ENCODE results near the gene LCMT1. TPM values are rescaled to one million over a fixed set of nuclear protein-coding genes. Genes with fewer than 3 reads are reported as not detected.

LCMT1 gene
- total and polyA plus RNA-seq, 2 of the 13 experiments (the other 11 are each of a cell fraction or from before 2014, with no cell fraction given), result 41.2 to 48.7 TPM

DNA sequence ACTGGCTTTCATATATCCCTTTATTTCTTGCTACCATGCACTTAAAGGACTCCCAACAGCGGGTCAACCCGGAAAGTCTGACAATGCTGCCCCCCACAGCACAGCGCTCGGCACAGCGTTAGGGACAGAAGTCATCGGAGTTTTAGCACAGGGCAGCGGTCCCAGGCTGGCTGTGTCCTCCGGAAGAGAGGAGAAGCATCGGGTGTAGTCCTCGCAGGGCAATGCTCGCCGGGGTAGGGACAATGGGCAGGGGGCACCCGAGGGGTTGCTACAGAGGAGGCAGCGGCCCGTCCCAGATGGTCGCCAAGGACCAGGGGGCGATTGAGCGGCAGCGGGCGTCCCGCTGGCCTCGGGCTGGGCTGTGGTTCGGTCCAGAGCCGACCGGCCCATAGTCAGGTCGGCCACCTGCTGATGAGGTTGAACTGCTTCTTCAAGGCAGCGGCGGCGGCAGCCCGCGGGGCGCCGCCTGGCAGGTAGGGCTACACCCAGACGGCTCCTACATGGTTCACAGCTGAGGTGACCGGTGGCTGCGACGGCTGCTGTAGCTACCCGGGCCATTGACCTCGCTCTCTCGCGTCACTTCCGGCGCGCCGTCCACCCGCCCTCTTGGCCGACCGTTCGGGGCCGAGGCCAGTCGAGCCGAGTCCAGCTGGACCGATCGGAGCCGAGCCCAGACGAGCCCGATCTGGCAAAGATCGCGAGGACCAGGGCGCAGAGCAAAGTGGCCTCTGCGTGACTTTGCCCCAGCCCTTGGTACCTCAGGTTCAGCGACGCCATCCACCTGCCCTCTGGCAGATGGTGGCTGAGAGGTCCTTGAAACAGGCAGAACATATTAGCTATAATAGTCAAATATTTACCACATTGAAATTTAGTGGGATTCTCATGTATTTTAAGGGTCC lies 4.7 kb upstream of the LCMT1 start (continued):
- TF ChIP-seq, protein P1, sequence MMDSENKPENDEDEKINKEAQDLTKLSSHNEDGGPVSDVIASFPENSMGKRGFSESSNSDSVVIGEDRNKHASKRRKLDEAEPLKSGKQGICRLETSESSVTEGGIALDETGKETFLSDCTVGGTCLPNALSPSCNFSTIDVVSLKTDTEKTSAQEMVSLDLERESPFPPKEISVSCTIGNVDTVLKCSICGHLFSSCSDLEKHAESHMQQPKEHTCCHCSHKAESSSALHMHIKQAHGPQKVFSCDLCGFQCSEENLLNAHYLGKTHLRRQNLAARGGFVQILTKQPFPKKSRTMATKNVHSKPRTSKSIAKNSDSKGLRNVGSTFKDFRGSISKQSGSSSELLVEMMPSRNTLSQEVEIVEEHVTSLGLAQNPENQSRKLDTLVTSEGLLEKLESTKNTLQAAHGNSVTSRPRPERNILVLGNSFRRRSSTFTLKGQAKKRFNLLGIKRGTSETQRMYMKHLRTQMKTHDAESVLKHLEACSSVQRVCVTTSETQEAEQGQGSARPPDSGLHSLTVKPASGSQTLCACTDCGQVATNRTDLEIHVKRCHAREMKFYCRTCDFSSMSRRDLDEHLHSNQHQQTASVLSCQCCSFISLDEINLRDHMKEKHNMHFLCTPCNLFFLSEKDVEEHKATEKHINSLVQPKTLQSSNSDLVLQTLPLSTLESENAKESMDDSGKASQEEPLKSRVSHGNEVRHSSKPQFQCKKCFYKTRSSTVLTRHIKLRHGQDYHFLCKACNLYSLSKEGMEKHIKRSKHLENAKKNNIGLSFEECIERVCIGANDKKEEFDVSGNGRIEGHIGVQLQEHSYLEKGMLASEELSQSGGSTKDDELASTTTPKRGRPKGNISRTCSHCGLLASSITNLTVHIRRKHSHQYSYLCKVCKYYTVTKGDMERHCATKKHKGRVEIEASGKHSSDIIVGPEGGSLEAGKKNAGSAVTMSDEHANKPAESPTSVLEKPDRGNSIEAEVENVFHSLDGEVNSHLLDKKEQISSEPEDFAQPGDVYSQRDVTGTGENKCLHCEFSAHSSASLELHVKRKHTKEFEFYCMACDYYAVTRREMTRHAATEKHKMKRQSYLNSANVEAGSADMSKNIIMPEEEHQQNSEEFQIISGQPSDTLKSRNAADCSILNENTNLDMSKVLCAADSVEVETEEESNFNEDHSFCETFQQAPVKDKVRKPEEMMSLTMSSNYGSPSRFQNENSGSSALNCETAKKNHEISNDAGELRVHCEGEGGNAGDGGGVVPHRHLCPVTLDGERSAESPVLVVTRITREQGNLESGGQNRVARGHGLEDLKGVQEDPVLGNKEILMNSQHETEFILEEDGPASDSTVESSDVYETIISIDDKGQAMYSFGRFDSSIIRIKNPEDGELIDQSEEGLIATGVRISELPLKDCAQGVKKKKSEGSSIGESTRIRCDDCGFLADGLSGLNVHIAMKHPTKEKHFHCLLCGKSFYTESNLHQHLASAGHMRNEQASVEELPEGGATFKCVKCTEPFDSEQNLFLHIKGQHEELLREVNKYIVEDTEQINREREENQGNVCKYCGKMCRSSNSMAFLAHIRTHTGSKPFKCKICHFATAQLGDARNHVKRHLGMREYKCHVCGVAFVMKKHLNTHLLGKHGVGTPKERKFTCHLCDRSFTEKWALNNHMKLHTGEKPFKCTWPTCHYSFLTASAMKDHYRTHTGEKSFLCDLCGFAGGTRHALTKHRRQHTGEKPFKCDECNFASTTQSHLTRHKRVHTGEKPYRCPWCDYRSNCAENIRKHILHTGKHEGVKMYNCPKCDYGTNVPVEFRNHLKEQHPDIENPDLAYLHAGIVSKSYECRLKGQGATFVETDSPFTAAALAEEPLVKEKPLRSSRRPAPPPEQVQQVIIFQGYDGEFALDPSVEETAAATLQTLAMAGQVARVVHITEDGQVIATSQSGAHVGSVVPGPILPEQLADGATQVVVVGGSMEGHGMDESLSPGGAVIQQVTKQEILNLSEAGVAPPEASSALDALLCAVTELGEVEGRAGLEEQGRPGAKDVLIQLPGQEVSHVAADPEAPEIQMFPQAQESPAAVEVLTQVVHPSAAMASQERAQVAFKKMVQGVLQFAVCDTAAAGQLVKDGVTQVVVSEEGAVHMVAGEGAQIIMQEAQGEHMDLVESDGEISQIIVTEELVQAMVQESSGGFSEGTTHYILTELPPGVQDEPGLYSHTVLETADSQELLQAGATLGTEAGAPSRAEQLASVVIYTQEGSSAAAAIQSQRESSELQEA (CRISPR knock-in tag; IDR thresholded peaks at IDR 0.05; ENCODE audit: not compliant biosample characterization), result peak; percentile 87
- TF ChIP-seq ZNF776 (CRISPR knock-in tag; IDR thresholded peaks at IDR 0.05) (peak; percentile 89), SMC3 (IDR thresholded peaks at IDR 0.05; ENCODE audit: low read length) (0 out of 2 replicates have a peak, but pooled peaks have one; percentile 19), MIER2 (CRISPR knock-in tag; IDR thresholded peaks at IDR 0.05) (peak; percentile 77; the same call in 1 of the 2 replicates), ZNF550 (CRISPR knock-in tag; IDR thresholded peaks at IDR 0.05; ENCODE audit: borderline replicate concordance) (peak; percentile 47; the same call in 1 of the 2 replicates), KMT2B (CRISPR knock-in tag; IDR thresholded peaks at IDR 0.05) (peak; percentile 96), CEBPB (IDR thresholded peaks at IDR 0.05; ENCODE audit: borderline replicate concordance, low read depth, low read length) (no peak), ZNF709 (CRISPR knock-in tag; IDR thresholded peaks at IDR 0.05) (no peak), ONECUT2 (CRISPR knock-in tag; IDR thresholded peaks at IDR 0.05) (peak; percentile 45; the same call in 1 of the 2 replicates), ZFP37 (CRISPR knock-in tag; IDR thresholded peaks at IDR 0.05; ENCODE audit: borderline replicate concordance) (no peak), ZNF546 (CRISPR knock-in tag; conservative IDR thresholded peaks at IDR 0.05) (peak; percentile 65; the same call in 1 of the 2 replicates), ETV5 (CRISPR knock-in tag; IDR thresholded peaks at IDR 0.05; ENCODE audit: borderline replicate concordance) (peak; percentile 96), KDM4B (CRISPR knock-in tag; IDR thresholded peaks at IDR 0.05) (peak; percentile 87)
- TF ChIP-seq, protein P2, sequence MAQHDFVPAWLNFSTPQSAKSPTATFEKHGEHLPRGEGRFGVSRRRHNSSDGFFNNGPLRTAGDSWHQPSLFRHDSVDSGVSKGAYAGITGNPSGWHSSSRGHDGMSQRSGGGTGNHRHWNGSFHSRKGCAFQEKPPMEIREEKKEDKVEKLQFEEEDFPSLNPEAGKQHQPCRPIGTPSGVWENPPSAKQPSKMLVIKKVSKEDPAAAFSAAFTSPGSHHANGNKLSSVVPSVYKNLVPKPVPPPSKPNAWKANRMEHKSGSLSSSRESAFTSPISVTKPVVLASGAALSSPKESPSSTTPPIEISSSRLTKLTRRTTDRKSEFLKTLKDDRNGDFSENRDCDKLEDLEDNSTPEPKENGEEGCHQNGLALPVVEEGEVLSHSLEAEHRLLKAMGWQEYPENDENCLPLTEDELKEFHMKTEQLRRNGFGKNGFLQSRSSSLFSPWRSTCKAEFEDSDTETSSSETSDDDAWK (CRISPR knock-in tag; IDR thresholded peaks at IDR 0.05), result no peak
